Adrenal gland (tissue), 12 donors: Measurements from ENCODE around the gene USP7. TPM values are rescaled to one million over a fixed set of nuclear protein-coding genes. Genes with fewer than 3 reads are reported as not detected.

Experiments
- DNase-seq, 7 donors: peaks; one replicate each; pipeline ENCODE4 v3.0.0-alpha.2; 2019 to 2020
- H3K27ac ChIP-seq, 5 donors: fragments of 200-600 bp; sonication (generic) in 4 of 5; 1 replicate in 3 of 5; 2 replicates in 2 of 5; pipeline versions ENCODE4 v1.5.1 to v1.8.0; 2016 to 2020; ENCODE audit warnings: mild to moderate bottlenecking in 1 of 5
- H3K27me3 ChIP-seq: fragments of 200-600 bp; 2 replicates; pipeline ENCODE4 v1.8.0; 2021
- H3K36me3 ChIP-seq, 2 donors: fragments of 200-600 bp; replicated peaks in 1 of 2; 1 replicate in 1 of 2; 2 replicates in 1 of 2; pipeline versions ENCODE4 v1.5.1 to v1.8.0; 2018 to 2022
- H3K4me1 ChIP-seq, 2 donors: fragments of 200-600 bp; replicated peaks in 1 of 2; 1 replicate in 1 of 2; 2 replicates in 1 of 2; pipeline versions ENCODE4 v1.5.1 to v1.8.0; 2018 to 2021
- H3K4me3 ChIP-seq, 4 donors: fragments of 200-600 bp; sonication (generic) in 3 of 4; one replicate each; pipeline ENCODE4 v1.5.1; 2016 to 2018
- H3K9me3 ChIP-seq, 3 donors: fragments of 200-600 bp; sonication (generic) in 1 of 3; replicated peaks in 1 of 3; 1 replicate in 2 of 3; 2 replicates in 1 of 3; pipeline versions ENCODE4 v1.5.1 to v1.8.0; 2016 to 2021
- CTCF ChIP-seq, 6 experiments: fragments of 450-650 bp in 4 of 6; fragments of 200-600 bp in 2 of 6; sonication (generic) in 1 of 6; IDR thresholded peaks; 1 replicate in 5 of 6; 2 replicates in 1 of 6; pipeline versions ENCODE4 v1.5.1 to v1.8.0; 2016 to 2021; ENCODE audit warnings: antibody characterized with exemption in 6 of 6, mild to moderate bottlenecking in 2 of 6, moderate library complexity in 1 of 6
- POLR2A ChIP-seq, 2 donors: fragments of 450-650 bp; IDR thresholded peaks; one replicate each; pipeline ENCODE4 v1.6.1; 2017; ENCODE audit warnings: antibody characterized with exemption in 2 of 2, mild to moderate bottlenecking in 2 of 2, moderate library complexity in 1 of 2
- WGBS, 4 donors: extraction: QIAGEN DNeasy Blood & Tissue Kit in 2 of 4; methylation state at CpG; one replicate each; pipeline versions ENCODE4 v1.1.5 to v1.1.7; 2013 to 2017; 5-methylcytosine and 5-hydroxymethylcytosine counted together
- intact Hi-C, 2 donors: fragments of 100-400 bp; cut with DNase I; formaldehyde crosslinking; loops; one replicate each; pipeline versions ENCODE4 v1.14.1 to v1.15.0; 2022 to 2023
- polyA plus RNA-seq, 3 donors: library from polyadenylated mRNA; stranded (reverse); fragments of 200-250 nt in 2 of 3; fragments of 350-450 nt in 1 of 3; fragmentation: Illumina TruSeq in 1 of 3; extraction: RNeasy Lipid Tissue Mini Kit (QIAGEN cat#74804) in 1 of 3; gene quantifications; one replicate each; pipeline ENCODE4 v1.2.3, GENCODE V29; 2013 to 2014
- total RNA-seq, 9 donors: library from RNA; depleted of rRNA in 4 of 9; stranded (reverse); fragments of >200 nt in 4 of 9; fragments of 120-200 nt in 1 of 9; fragmentation: NEBNext Ultra II Directional in 1 of 9; extraction: Animal tissue kit (Norgen Biotek cat#: 25700) in 1 of 9; gene quantifications; one replicate each; pipeline versions ENCODE4 v1.1.0 to v1.2.4, GENCODE V29; 2013 to 2023
- donor health status: healthy with polysubstance abuse.
- donor health status: Bipolar disorder and iron deficiency.
- donor health status: DM: yes; HTN: yes; CAD: no.
- donor health status: DM: no; HTN: no; CAD: no.
- donor health status: DM: no; HTN: no; CAD: no.
- donor health status: DM: yes; HTN: yes; CAD: no.

USP7 gene
- total and polyA plus RNA-seq, 12 donors: 23.7 to 121 (median 68.2) TPM

GRCh38 chr16:8936421-8936820, 27.3 kb downstream of the USP7 start:
- no peaks in the 10 kb centered on the region for H3K9me3 ChIP-seq
- peak in 6 of 7 donors; percentile 43 to 75 (median 54) for DNase-seq
- peaks cover 0 to 24% of the 10 kb centered on the region in 2 donors for H3K4me1 ChIP-seq
- H3K36me3 ChIP-seq: no peaks in the 10 kb centered on the region
- no peaks in the 10 kb centered on the region for H3K27me3 ChIP-seq
- TF ChIP-seq CTCF (IDR thresholded peaks at IDR 0.05): peak; percentile 20 to 48 (median 39)
- no peak for TF ChIP-seq POLR2A (IDR thresholded peaks at IDR 0.05)
- no peak overlapping the region for H3K4me3 ChIP-seq
- intact Hi-C loops: no loop called here
- no peak overlapping the region for H3K27ac ChIP-seq

GRCh38 chr16:8935989-8936388, 27.7 kb downstream of the USP7 start:
- no peak for DNase-seq
- H3K27me3 ChIP-seq: no peaks in the 10 kb centered on the region
- H3K9me3 ChIP-seq: no peaks in the 10 kb centered on the region
- H3K27ac ChIP-seq: no peak overlapping the region
- H3K4me3 ChIP-seq: no peak overlapping the region
- no peak for TF ChIP-seq POLR2A (IDR thresholded peaks at IDR 0.05)
- no peak for TF ChIP-seq CTCF (IDR thresholded peaks at IDR 0.05)
- peaks cover 0 to 24% of the 10 kb centered on the region in 2 donors for H3K4me1 ChIP-seq
- H3K36me3 ChIP-seq: no peaks in the 10 kb centered on the region
- WGBS, 4 donors: 85 to 90% (median 88%) methylated on average over 9 of the region's 9 CpGs
- intact Hi-C loops: no loop called here

GRCh38 chr16:8934601-8935000, 29.1 kb downstream of the USP7 start:
- Histone ChIP-seq H3K4me1 (peaks cover 0 to 24% of the 10 kb centered on the region in 2 donors), H3K27ac (no peak overlapping the region), H3K4me3 (no peak overlapping the region), H3K27me3 (no peaks in the 10 kb centered on the region), H3K36me3 (peaks cover 0 to 4% of the 10 kb centered on the region in 2 donors), H3K9me3 (no peaks in the 10 kb centered on the region)
- intact Hi-C loops: no loop called here
- 52 to 70% (median 58%) methylated on average over 6 of the region's 6 CpGs for WGBS, 4 donors
- TF ChIP-seq POLR2A (IDR thresholded peaks at IDR 0.05) (no peak), CTCF (IDR thresholded peaks at IDR 0.05) (no peak)
- DNase-seq: no peak

- Histone ChIP-seq H3K4me1 (peaks cover 0 to 11% of the 10 kb centered on the region in 2 donors), H3K9me3 (no peaks in the 10 kb centered on the region), H3K4me3 (no peak overlapping the region), H3K27me3 (no peaks in the 10 kb centered on the region), H3K36me3 (peaks cover 0 to 8% of the 10 kb centered on the region in 2 donors), H3K27ac (no peak overlapping the region)
- no peak for TF ChIP-seq CTCF (IDR thresholded peaks at IDR 0.05)
- TF ChIP-seq POLR2A (IDR thresholded peaks at IDR 0.05): no peak
- 19 to 39% (median 27%) methylated on average over 6 of the region's 6 CpGs for WGBS, 4 donors
- intact Hi-C loops: no loop called here
- DNase-seq: peak in 6 of 7 donors; percentile 54 to 69 (median 67)
These were observed 31.8 kb downstream of the USP7 start for GRCh38 chr16:8931859-8932258.
